ENCODE results near the gene KDM4C.

- TF ChIP-seq CTCF (conservative IDR thresholded peaks at IDR 0.05; ENCODE audit: low read depth, low read length): no peak
- TF ChIP-seq EZH2 (IDR thresholded peaks at IDR 0.05; ENCODE audit: borderline replicate concordance, low read depth, low read length, poor library complexity, severe bottlenecking): no peak
Observed at GRCh38 chr9:6771722-6772121, 13.9 kb downstream of the KDM4C start.
